ENCODE data around the gene ANK2. TPM values are rescaled to one million over a fixed set of nuclear protein-coding genes. Genes with fewer than 3 reads are reported as not detected.

ANK2 gene
- total RNA-seq, 2 experiments from 2014 or later = 1.7 to 3.2 TPM

DNA sequence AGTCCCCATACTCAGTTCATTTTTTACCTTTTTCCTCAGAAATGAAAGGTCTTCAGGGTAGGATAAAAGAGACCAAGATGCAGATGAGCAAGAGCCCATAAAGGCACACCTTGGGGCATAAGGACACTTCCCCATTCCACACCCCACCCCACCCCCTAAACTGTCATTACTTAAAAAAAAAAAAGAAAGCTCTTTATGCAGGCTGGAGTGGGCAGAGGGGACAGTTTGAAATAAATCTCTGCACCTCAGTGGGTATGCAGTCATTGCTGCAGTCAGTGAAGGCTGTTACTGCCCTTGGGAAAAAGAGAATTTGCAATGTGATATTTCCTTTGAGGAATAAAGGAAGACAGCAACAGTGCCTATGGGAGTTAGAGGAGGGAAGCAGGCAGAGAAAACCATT lies 137.5 kb downstream of the ANK2 start:
- no peaks in the 10 kb centered on the region for H3K9me3 Mint-ChIP-seq
- no peaks in the 10 kb centered on the region for H3K4me1 Mint-ChIP-seq (ENCODE audit: low read depth)
- ChIA-PET CTCF (no interaction called here), POLR2A (no interaction called here)
- ATAC-seq (no peak), DNase-seq (no peak)
- peaks cover 2% of the 10 kb centered on the region for H3K27me3 Mint-ChIP-seq
- H3K27ac Mint-ChIP-seq = no peak overlapping the region
- intact Hi-C loops (cut with micrococcal nuclease) = no loop called here
- TF ChIP-seq, protein P1, sequence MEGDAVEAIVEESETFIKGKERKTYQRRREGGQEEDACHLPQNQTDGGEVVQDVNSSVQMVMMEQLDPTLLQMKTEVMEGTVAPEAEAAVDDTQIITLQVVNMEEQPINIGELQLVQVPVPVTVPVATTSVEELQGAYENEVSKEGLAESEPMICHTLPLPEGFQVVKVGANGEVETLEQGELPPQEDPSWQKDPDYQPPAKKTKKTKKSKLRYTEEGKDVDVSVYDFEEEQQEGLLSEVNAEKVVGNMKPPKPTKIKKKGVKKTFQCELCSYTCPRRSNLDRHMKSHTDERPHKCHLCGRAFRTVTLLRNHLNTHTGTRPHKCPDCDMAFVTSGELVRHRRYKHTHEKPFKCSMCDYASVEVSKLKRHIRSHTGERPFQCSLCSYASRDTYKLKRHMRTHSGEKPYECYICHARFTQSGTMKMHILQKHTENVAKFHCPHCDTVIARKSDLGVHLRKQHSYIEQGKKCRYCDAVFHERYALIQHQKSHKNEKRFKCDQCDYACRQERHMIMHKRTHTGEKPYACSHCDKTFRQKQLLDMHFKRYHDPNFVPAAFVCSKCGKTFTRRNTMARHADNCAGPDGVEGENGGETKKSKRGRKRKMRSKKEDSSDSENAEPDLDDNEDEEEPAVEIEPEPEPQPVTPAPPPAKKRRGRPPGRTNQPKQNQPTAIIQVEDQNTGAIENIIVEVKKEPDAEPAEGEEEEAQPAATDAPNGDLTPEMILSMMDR (IDR thresholded peaks at IDR 0.05) = no peak
- no peaks in the 10 kb centered on the region for H3K36me3 Mint-ChIP-seq (ENCODE audit: low read depth)
- H3K4me3 Mint-ChIP-seq = no peak overlapping the region

DNA sequence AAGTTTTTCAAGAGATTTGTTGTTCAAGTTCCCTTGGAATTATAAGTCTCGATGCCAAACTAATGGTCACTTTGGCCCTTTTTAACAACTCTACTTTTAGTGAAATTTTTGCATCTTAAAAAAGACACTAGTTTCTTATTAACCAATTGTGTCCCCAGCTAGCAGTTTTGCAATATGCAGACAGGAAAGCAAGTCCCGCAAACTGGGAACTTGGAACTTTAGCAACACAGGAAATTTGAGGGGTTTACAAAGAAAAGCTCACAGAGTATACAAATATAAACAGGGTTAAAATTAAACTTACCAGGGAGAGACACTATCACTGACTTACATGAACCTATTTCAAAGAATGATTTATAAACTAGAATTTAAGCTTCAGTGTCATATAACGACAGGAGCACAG lies 137.9 kb downstream of the ANK2 start:
- CTCF ChIA-PET = no interaction called here
- H3K36me3 Mint-ChIP-seq (ENCODE audit: low read depth) = no peaks in the 10 kb centered on the region
- POLR2A ChIA-PET = no interaction called here
- no peak overlapping the region for H3K27ac Mint-ChIP-seq
- DNase-seq (no peak), ATAC-seq (no peak)
- no peak overlapping the region for H3K4me3 Mint-ChIP-seq
- peaks cover 2% of the 10 kb centered on the region for H3K27me3 Mint-ChIP-seq
- no peaks in the 10 kb centered on the region for H3K9me3 Mint-ChIP-seq
- no peaks in the 10 kb centered on the region for H3K4me1 Mint-ChIP-seq (ENCODE audit: low read depth)
- TF ChIP-seq, protein P1 (IDR thresholded peaks at IDR 0.05) = no peak
- intact Hi-C loops (cut with micrococcal nuclease) = no loop called here

DNA sequence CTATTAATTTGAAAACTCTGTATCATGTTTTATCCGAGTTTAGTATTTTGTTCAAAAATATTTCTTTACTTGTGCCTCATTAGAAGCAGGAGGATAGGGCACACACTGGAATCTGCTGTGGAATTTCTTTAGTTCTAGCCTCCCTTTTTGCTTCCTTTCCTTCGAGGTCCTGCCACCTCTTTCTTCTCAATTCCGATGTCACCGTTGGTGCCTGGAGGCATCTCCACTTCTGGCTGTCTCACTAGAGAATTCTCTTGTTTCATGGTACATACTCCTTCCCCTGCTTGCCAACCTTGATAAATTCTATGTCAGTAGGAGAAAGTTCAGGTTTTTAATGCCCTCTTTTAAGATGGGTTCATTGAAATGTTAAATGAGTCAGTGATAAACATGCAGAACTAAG lies 140.1 kb downstream of the ANK2 start:
- ATAC-seq (no peak), DNase-seq (no peak)
- CTCF ChIA-PET = no interaction called here
- POLR2A ChIA-PET = no interaction called here
- Mint-ChIP-seq H3K27ac (no peak overlapping the region), H3K4me3 (no peak overlapping the region), H3K36me3 (ENCODE audit: low read depth) (no peaks in the 10 kb centered on the region), H3K27me3 (peaks cover 2% of the 10 kb centered on the region), H3K4me1 (ENCODE audit: low read depth) (no peaks in the 10 kb centered on the region), H3K9me3 (no peaks in the 10 kb centered on the region)
- TF ChIP-seq, protein P1 (IDR thresholded peaks at IDR 0.05) = no peak
- intact Hi-C loops (cut with micrococcal nuclease) = no loop called here

DNA sequence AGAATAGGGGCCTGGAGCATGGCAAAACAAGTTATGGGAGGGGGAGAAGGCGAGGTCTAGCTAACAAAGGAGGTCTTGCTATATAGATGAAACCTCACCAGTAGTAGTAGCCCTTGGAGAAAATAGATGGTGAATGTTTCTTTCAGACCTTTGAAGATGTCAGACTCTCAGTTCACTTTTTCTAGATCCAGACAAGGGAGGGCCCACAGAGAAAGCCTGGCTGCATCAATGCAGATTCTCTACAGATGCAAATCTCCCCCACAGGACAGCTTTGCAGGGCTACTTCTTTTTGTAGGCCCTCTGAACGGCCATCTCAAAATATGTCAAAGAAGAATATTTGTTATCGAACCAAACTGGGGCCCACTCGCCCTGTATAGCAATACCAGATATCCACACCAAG lies 159.7 kb downstream of the ANK2 start:
- no peaks in the 10 kb centered on the region for H3K4me1 Mint-ChIP-seq (ENCODE audit: low read depth)
- no peak overlapping the region for H3K4me3 Mint-ChIP-seq
- TF ChIP-seq, protein P1 (IDR thresholded peaks at IDR 0.05) = no peak
- ChIA-PET CTCF (no interaction called here), POLR2A (no interaction called here)
- no peak overlapping the region for H3K27ac Mint-ChIP-seq
- no peaks in the 10 kb centered on the region for H3K27me3 Mint-ChIP-seq
- H3K36me3 Mint-ChIP-seq (ENCODE audit: low read depth) = no peaks in the 10 kb centered on the region
- DNase-seq (no peak), ATAC-seq (no peak)
- intact Hi-C loops (cut with micrococcal nuclease) = no loop called here
- no peaks in the 10 kb centered on the region for H3K9me3 Mint-ChIP-seq

DNA sequence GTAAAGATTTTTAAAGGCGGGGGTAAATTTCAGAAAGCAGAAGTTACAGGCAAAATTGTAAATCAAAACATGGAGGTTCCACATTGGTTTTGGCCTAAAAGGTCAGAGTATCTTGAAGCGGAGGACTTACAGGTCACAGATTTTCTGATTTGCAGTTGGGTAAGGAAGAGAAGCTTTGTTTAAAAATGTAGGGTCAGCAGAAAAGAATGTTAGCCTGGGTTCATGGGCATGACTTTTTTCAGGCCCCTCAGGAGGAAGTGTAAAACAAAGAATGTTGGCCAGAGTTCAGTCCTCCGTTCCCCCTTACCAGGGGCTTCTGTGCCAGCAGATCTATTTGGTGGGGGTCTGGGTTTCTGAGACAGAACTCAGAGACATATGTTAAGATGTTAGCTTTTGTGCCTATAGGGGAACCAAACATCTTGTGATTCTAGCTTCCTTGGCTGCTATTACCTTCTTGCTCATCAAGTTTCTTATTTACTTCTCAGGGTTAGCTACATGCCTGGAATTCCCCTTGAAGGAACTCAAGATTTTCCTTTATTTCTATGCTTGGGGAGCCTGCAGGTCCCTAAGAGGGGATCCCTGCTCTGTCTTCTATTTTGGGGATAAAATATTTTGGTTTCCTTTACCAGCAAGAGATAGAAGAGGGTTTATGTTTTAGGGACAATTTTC lies 160.3 kb downstream of the ANK2 start:
- H3K36me3 Mint-ChIP-seq (ENCODE audit: low read depth) = no peaks in the 10 kb centered on the region
- no peak for ATAC-seq
- intact Hi-C loops (cut with micrococcal nuclease) = no loop called here

More for the DNA sequence above, 160.3 kb downstream of the ANK2 start:
- no peaks in the 10 kb centered on the region for H3K27me3 Mint-ChIP-seq
- H3K27ac Mint-ChIP-seq = no peak overlapping the region
- ChIA-PET CTCF (no interaction called here), POLR2A (no interaction called here)
- H3K4me3 Mint-ChIP-seq = no peak overlapping the region
- TF ChIP-seq, protein P1 (IDR thresholded peaks at IDR 0.05) = no peak
- no peaks in the 10 kb centered on the region for H3K9me3 Mint-ChIP-seq
- DNase-seq = no peak
- H3K4me1 Mint-ChIP-seq (ENCODE audit: low read depth) = no peaks in the 10 kb centered on the region

All from activated CD8-positive, alpha-beta T cell treated with anti-CD3 and anti-CD28 coated beads for 36 hours (primary cell).